Measurements from ENCODE around the gene CAPN14.

The CAPN14 gene

GRCh38 chr2:31129375-31130171 lies 87.7 kb downstream of the CAPN14 start:
- Histone ChIP-seq H3K27me3 (ENCODE audit: insufficient read depth, poor library complexity, severe bottlenecking) (no peaks in the 10 kb centered on the region), H3K27ac (replicated peaks) (no peak overlapping the region), H3K4me3 (replicated peaks; ENCODE audit: insufficient read depth, low read length) (no peak overlapping the region)
- DNase-seq (ENCODE audit: low read depth in 1 of 2, low spot score in 1 of 2), result no peak
- TF ChIP-seq SPI1 (IDR thresholded peaks at IDR 0.05; ENCODE audit: borderline replicate concordance, low read depth) (no peak), CTCF (IDR thresholded peaks at IDR 0.05; ENCODE audit: insufficient read depth, low read length) (no peak), GABPA (IDR thresholded peaks at IDR 0.05; ENCODE audit: low read depth) (no peak), REST (IDR thresholded peaks at IDR 0.05; ENCODE audit: insufficient replicate concordance, low read depth) (no peak), POLR2AphosphoS5 (IDR thresholded peaks at IDR 0.05; ENCODE audit: low read depth) (no peak)

- TF ChIP-seq CTCF (IDR thresholded peaks at IDR 0.05; ENCODE audit: insufficient read depth, low read length) (no peak), POLR2AphosphoS5 (IDR thresholded peaks at IDR 0.05; ENCODE audit: low read depth) (no peak), SPI1 (IDR thresholded peaks at IDR 0.05; ENCODE audit: borderline replicate concordance, low read depth) (no peak), GABPA (IDR thresholded peaks at IDR 0.05; ENCODE audit: low read depth) (no peak), REST (IDR thresholded peaks at IDR 0.05; ENCODE audit: insufficient replicate concordance, low read depth) (no peak)
- no peak overlapping the region for H3K27ac ChIP-seq (replicated peaks)
- DNase-seq (ENCODE audit: low read depth in 1 of 2, low spot score in 1 of 2), result no peak
- no peaks in the 10 kb centered on the region for H3K27me3 ChIP-seq (ENCODE audit: insufficient read depth, poor library complexity, severe bottlenecking)
- no peak overlapping the region for H3K4me3 ChIP-seq (replicated peaks; ENCODE audit: insufficient read depth, low read length)
These were observed 89.4 kb downstream of the CAPN14 start for GRCh38 chr2:31127931-31128330.

- H3K4me3 ChIP-seq (replicated peaks; ENCODE audit: insufficient read depth, low read length), result no peak overlapping the region
- no peak overlapping the region for H3K27ac ChIP-seq (replicated peaks)
- TF ChIP-seq CTCF (IDR thresholded peaks at IDR 0.05; ENCODE audit: insufficient read depth, low read length) (no peak), REST (IDR thresholded peaks at IDR 0.05; ENCODE audit: insufficient replicate concordance, low read depth) (no peak), POLR2AphosphoS5 (IDR thresholded peaks at IDR 0.05; ENCODE audit: low read depth) (no peak), SPI1 (IDR thresholded peaks at IDR 0.05; ENCODE audit: borderline replicate concordance, low read depth) (no peak), GABPA (IDR thresholded peaks at IDR 0.05; ENCODE audit: low read depth) (no peak)
- no peaks in the 10 kb centered on the region for H3K27me3 ChIP-seq (ENCODE audit: insufficient read depth, poor library complexity, severe bottlenecking)
- DNase-seq (ENCODE audit: low read depth in 1 of 2, low spot score in 1 of 2), result no peak
These were observed 91.2 kb downstream of the CAPN14 start for GRCh38 chr2:31125918-31126695.
